ENCODE data around the gene GABBR2. TPM values are rescaled to one million over a fixed set of nuclear protein-coding genes. Genes with fewer than 3 reads are reported as not detected.

GABBR2 gene
- polyA plus RNA-seq, 1 of the 3 experiments (the other 2 are of a cell fraction): not detected

DNA sequence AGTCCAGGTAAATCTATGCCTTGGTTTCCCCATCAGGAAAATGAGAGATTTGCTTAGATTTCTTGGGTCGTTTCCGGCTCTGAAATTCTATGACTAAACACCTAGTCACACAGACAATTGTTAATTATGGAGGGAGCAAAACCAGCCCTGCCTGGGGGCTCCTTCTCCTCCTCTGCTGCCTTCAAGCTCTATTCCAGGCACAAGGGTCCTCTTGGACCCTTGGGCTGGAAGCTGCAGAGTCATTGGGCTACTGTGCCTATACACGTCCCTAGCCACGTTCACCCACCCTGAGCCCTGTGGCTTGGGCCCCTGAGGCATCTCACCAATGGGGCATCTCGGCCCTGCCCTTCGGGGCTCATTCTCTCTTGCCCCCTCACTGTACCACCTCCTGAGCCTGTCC is 379.5 kb downstream of the GABBR2 start:
- Histone ChIP-seq H3K4me2 (no peak overlapping the region), H2AFZ (ENCODE audit: low read depth) (no peak overlapping the region), H3K4me1 (ENCODE audit: control insufficient read depth in 1 of 2, insufficient read depth in 2 of 2, low read depth in 1 of 2, low read length in 1 of 2) (peaks cover 6 to 20% of the 10 kb centered on the region in 2 experiments; a peak in 3 of 4 replicates), H3K9ac (no peak overlapping the region), H3K9me2 (no peaks in the 10 kb centered on the region), H4K20me1 (ENCODE audit: insufficient read depth) (no peaks in the 10 kb centered on the region), H3K9me3 (no peaks in the 10 kb centered on the region), H3F3A (replicated peaks; ENCODE audit: insufficient read depth) (peaks cover 5% of the 10 kb centered on the region), H3K36me3 (replicated peaks in 1 of 2; ENCODE audit: control insufficient read depth in 1 of 2, insufficient read depth in 2 of 2, low read length in 1 of 2) (no peaks in the 10 kb centered on the region), H3K4me3 (ENCODE audit: low read depth in 2 of 2, low read length in 1 of 2) (no peak overlapping the region), H3K27ac (ENCODE audit: low read depth in 2 of 2, low read length in 1 of 2) (no peak overlapping the region), H3K27me3 (ENCODE audit: insufficient read depth) (no peaks in the 10 kb centered on the region), H3K79me2 (ENCODE audit: insufficient read depth) (no peaks in the 10 kb centered on the region)
- no peak for DNase-seq
- TF ChIP-seq TCF12 (IDR thresholded peaks at IDR 0.05) (no peak), MEF2A (IDR thresholded peaks at IDR 0.05; ENCODE audit: borderline replicate concordance, low read depth) (no peak), SMC3 (IDR thresholded peaks at IDR 0.05; ENCODE audit: low read depth, low read length) (no peak), MXI1 (IDR thresholded peaks at IDR 0.05; ENCODE audit: low read depth, low read length) (no peak), ZBTB33 (IDR thresholded peaks at IDR 0.05; ENCODE audit: borderline replicate concordance, low read depth) (no peak), FOXM1 (IDR thresholded peaks at IDR 0.05; ENCODE audit: low read depth) (no peak), ELF1 (IDR thresholded peaks at IDR 0.05) (no peak), GATA2 (CRISPR knock-in tag; IDR thresholded peaks at IDR 0.05) (no peak), RAD21 (IDR thresholded peaks at IDR 0.05; ENCODE audit: low read length) (no peak), YY1 (IDR thresholded peaks at IDR 0.05; ENCODE audit: low read depth) (no peak), PBX3 (IDR thresholded peaks at IDR 0.05) (no peak), RXRA (IDR thresholded peaks at IDR 0.05; ENCODE audit: borderline replicate concordance, low read depth) (no peak), TEAD4 (IDR thresholded peaks at IDR 0.05; ENCODE audit: borderline replicate concordance, insufficient read depth) (no peak)
- TF ChIP-seq, protein P1, sequence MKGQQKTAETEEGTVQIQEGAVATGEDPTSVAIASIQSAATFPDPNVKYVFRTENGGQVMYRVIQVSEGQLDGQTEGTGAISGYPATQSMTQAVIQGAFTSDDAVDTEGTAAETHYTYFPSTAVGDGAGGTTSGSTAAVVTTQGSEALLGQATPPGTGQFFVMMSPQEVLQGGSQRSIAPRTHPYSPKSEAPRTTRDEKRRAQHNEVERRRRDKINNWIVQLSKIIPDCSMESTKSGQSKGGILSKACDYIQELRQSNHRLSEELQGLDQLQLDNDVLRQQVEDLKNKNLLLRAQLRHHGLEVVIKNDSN (IDR thresholded peaks at IDR 0.05; ENCODE audit: borderline replicate concordance, low read depth): no peak
- TF ChIP-seq, protein P2, sequence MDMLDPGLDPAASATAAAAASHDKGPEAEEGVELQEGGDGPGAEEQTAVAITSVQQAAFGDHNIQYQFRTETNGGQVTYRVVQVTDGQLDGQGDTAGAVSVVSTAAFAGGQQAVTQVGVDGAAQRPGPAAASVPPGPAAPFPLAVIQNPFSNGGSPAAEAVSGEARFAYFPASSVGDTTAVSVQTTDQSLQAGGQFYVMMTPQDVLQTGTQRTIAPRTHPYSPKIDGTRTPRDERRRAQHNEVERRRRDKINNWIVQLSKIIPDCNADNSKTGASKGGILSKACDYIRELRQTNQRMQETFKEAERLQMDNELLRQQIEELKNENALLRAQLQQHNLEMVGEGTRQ (IDR thresholded peaks at IDR 0.05; ENCODE audit: borderline replicate concordance, low read depth, low read length): no peak
- TF ChIP-seq, protein P3, sequence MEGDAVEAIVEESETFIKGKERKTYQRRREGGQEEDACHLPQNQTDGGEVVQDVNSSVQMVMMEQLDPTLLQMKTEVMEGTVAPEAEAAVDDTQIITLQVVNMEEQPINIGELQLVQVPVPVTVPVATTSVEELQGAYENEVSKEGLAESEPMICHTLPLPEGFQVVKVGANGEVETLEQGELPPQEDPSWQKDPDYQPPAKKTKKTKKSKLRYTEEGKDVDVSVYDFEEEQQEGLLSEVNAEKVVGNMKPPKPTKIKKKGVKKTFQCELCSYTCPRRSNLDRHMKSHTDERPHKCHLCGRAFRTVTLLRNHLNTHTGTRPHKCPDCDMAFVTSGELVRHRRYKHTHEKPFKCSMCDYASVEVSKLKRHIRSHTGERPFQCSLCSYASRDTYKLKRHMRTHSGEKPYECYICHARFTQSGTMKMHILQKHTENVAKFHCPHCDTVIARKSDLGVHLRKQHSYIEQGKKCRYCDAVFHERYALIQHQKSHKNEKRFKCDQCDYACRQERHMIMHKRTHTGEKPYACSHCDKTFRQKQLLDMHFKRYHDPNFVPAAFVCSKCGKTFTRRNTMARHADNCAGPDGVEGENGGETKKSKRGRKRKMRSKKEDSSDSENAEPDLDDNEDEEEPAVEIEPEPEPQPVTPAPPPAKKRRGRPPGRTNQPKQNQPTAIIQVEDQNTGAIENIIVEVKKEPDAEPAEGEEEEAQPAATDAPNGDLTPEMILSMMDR (IDR thresholded peaks at IDR 0.05): no peak
- TF ChIP-seq, protein P4, sequence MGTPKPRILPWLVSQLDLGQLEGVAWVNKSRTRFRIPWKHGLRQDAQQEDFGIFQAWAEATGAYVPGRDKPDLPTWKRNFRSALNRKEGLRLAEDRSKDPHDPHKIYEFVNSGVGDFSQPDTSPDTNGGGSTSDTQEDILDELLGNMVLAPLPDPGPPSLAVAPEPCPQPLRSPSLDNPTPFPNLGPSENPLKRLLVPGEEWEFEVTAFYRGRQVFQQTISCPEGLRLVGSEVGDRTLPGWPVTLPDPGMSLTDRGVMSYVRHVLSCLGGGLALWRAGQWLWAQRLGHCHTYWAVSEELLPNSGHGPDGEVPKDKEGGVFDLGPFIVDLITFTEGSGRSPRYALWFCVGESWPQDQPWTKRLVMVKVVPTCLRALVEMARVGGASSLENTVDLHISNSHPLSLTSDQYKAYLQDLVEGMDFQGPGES (IDR thresholded peaks at IDR 0.05; ENCODE audit: low read depth, low read length): no peak
- ChIA-PET CTCF (interaction anchor here (0.9 to 4.7 kb wide), 4 partner anchors 13 to 463 kb away, joined by 3 to 27 read pairs (median 4); no protein-coding TSS in a partner anchor), POLR2A (no interaction called here)
- 64% methylated on average over 3 of the region's 6 CpGs for WGBS (ENCODE audit: low lambda C conversion rate)
